GM21381 (cell line): ENCODE data around the gene KIF4A.
"Not testable (repeated sequence)": the region's sequence is repeated elsewhere in the genome, so short reads cannot be mapped to it uniquely, and the experiment has no call there.

ENCODE experiments used
- ATAC-seq: cut with Tn5 transposase; IDR thresholded peaks from one replicate; pipeline ENCODE4 v1.9.1; 2021; ENCODE audit warnings: mild to moderate bottlenecking, moderate library complexity; ENCODE audit not compliant: unreplicated experiment

Gene KIF4A

DNA sequence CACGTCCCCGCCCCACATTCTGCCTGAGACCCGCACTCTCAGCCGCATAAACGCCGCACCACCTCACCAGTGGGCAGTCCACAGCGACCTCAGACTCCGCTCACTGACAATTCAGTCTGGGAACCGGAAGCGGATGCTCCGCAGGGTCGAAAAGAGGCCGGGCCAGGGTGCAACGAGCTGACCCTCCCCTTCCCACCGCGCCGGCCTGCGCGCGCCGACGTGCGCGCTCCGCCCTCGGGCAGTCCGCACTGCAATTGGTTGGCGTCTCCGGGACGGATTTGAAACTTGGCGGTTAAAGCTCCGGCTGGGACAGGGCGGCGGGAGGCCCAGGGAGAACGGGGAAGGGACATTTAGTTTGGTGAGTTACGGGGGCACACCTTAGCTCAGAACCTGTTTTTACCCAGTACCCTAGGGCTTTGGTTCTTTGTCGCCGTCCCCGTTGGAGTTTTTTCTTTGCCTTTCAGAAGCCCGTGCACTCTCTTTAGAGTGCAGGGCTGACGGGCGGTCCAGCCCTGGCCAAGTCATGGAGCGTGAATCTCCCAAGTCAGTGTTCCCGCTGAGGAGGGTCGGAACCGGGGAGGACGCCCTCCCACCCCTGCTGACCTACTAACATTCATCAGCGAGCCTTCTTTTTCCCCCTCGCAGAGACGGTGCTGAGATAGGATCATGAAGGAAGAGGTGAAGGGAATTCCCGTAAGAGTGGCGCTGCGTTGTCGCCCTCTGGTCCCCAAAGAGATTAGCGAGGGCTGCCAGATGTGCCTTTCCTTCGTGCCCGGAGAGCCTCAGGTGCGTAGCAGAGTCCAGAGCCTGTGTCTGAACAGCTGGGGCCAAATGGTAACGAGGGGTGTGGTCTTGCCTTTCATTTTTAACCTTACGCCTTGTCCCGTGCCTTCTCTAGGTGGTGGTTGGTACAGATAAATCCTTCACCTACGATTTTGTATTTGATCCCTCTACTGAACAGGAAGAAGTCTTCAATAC, at the start of gene KIF4A, which contains the start of gene PDZD11:
TSS of gene KIF4A (plus strand) at position 312 of the 978 bp plus-strand sequence. CDS start at position 667, 355 bp downstream.
TSS of gene PDZD11 (minus strand) at position 135 of the 978 bp plus-strand sequence. CDS start 586 bp downstream, outside the sequence.
- peak; percentile 94 for ATAC-seq

- no peak for ATAC-seq
Observed at GRCh38 chrX:70240751-70241150, 49.2 kb upstream of the KIF4A start.

DNA sequence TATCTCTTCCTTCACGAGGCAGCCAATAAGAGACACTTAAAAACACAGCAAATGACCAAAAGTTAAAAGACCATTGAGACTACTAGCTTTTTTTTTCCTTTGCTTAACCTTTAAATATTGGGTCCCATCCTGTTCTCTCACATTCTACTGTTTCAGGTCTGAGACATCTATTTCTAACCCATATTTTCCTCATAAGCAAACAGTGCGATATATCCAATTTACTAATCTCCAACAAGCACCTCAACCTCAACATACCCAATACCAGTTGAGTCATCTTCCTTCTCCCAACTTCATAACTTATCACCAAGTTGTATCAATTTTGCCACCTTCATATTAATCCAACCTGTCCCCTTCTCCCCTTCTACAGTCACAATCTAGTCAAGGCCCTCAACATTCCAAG, 48.4 kb upstream of the KIF4A start:
- ATAC-seq: no peak

- not testable (repeated sequence) for ATAC-seq
Observed at GRCh38 chrX:70243601-70244000, 46.3 kb upstream of the KIF4A start.

DNA sequence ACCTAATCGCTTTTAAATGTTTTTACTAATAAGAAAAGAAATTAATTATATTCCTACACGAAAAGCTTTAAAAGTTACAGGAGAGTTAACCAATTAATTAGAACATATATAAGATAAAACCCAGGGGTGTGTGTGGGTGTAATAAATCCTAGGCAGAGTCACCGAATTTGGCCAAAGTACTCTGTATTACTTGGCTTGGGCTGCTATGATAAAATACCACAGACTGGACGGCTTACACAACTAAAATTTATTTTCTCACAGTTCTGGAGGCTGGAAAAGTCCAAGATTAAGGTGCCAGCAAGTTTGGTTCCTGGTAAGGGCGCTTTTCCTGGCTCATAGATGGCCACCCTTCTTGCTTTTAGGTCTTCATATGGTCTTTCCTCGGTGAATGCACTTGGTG, 45.0 kb upstream of the KIF4A start:
- no peak for ATAC-seq

DNA sequence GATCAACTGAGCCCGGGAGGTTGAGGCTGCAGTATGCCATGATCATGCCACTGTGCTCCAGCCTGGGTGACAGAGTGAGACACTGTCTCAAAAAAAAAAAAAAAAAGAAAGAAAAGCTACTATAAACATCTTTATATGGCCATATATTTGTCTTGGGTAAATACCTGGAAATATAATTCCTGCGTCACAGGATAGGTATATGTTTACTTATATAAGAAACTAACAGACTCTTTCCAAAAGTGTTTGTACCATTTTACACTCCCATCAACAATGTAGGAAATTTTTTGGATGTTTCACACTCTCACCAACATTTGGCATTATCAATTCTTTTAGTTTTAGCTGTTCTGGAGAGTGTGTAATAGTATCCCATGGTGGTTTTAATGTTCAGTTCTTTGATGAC, 42.7 kb upstream of the KIF4A start:
- no peak for ATAC-seq

- ATAC-seq: no peak
Observed at GRCh38 chrX:70252491-70252890, 37.4 kb upstream of the KIF4A start.

DNA sequence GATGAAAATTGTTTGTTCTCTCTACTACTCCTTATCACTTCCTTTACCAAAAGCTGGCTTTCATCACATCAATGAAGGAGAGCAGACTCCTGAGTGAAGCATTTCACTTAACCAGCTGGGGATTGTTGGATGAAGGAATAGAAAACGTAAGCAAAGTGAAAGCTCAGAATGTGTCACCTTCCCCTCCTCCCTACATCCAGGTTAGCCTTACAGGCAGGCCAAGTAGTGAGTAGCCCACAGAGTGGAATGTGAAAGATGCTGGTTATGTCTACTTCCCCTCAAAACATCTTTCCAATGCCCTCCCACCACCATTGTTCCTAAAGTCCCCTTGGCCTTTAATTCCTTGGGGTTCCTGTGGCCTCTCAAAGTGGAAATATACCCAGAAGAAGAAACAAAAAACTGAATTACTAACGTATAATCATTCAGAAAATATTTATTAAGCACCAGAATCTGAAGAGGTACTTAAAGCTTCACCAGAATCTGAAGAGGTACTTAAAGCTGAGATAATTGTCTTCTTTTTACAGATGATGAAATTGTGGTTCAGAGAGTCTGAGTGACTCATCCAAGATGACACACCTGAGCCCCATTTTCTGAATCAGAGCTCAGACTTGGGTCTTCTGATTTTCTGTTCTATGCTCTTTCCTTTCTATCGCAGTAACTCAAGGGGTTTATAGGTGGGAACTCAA, 36.4 kb upstream of the KIF4A start:
- ATAC-seq: no peak

DNA sequence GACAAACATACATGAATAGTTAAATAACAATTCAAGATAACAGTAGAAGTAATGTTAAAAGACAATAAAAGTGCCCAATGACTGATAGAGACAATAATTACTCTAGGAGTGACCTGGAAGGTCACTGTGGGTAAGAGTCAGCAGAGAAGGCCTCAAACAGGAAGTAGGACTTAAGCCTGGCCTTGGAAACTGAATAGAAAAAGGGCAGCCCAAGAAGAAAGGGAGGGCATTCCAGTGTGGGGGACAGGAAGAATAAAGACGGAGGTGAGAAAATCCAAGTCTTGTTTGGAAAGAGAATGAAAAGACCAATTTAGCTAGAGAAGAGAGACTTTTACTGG, 35.9 kb upstream of the KIF4A start:
- ATAC-seq: no peak

- ATAC-seq: no peak
Observed at GRCh38 chrX:70254909-70255308, 35.0 kb upstream of the KIF4A start.

GRCh38 chrX:70255452-70255851, 34.5 kb upstream of the KIF4A start:
- no peak for ATAC-seq

- ATAC-seq: no peak
Observed at GRCh38 chrX:70257423-70258288, 32.2 kb upstream of the KIF4A start.

DNA sequence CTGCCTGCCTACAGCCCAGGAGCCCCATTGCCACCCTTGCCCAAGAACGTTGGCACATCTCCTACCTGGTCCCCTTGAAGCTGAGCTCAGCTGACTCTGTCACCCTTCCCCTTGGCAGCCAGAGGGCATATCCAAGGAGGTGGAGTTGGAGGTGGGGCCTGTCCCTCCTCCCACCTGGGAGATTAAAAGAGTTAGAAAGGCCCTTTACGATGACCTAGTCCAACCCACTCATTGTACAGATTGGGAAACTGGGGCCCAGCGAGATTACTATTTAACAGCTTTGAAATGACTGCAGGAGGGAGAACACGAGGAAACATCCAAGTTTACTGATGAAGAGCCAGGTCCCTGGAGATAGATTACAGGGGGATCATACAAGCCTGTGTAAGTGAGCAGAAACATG, 29.8 kb upstream of the KIF4A start, which contains the start of gene P2RY4:
TSS of gene P2RY4 (minus strand) at position 101 of the 400 bp plus-strand sequence. CDS start 580 bp downstream, outside the sequence.
- no peak for ATAC-seq

GRCh38 chrX:70262952-70263567, 26.8 kb upstream of the KIF4A start:
- no peak for ATAC-seq

- ATAC-seq: no peak
Observed at GRCh38 chrX:70264784-70265183, 25.1 kb upstream of the KIF4A start.

DNA sequence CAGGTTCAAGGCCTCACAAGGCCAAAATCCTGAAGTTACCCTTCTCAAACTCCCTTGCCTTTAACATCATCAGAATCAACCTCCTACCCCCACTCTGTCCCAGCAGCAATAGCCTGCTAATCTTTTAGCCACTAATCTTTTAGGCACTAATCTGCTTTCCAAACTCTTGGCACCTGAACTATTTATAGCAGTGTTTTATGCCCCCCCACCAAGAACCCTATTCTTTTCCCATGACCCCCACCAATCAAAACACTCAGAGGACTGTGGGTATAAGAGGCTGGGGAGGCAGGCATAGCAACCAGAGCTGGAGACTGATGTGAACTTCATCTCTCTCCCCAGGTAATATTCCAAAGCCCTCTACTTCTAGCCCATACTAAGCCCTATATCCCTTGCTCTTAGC, 21.9 kb upstream of the KIF4A start, which contains the start of gene ARR3:
TSS of gene ARR3 (plus strand) at position 301 of the 400 bp plus-strand sequence. CDS start 1,052 bp downstream, outside the sequence.
- ATAC-seq: no peak

DNA sequence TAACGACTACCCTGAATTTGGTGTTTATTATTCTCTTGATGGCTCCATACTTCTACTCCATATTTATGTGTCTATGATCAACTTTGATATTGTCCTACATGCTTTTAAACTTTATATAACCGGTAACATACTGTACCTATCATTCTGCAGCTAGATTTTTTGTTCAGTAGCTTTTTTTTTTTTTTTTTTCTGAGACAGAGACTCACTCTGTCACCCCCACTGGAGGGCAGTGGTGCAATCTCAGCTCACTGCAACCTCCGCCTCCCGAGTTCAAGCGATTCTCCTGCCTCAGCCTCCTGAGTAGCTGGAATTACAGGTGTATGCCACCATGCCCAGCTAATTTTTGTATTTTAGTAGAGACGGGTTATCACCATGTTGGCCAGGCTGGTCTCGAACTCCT, 15.9 kb upstream of the KIF4A start:
- not testable (repeated sequence) for ATAC-seq

- no peak for ATAC-seq
Observed at GRCh38 chrX:70279081-70279480, 10.8 kb upstream of the KIF4A start.

GRCh38 chrX:70280573-70280972, 9.3 kb upstream of the KIF4A start:
- no peak for ATAC-seq

GRCh38 chrX:70281951-70282350, 8.0 kb upstream of the KIF4A start, which contains the start of gene RAB41:
Gene RAB41, plus strand, starts transcription at chrX:70282172. Its CDS starts 46 bp downstream, at chrX:70282218.
- ATAC-seq: no peak
